GM19463 (cell line): ENCODE measurements around the gene PAX5.
A peak's percentile ranks its signal among the peaks of the same experiment; 100 is the strongest.
"Not testable (repeated sequence)": the region's sequence is repeated elsewhere in the genome, so short reads cannot be mapped to it uniquely, and the experiment has no call there.

ENCODE experiments used
- ATAC-seq: cut with Tn5 transposase; IDR thresholded peaks from one replicate; pipeline ENCODE4 v1.9.1; 2021; ENCODE audit warnings: mild to moderate bottlenecking, moderate library complexity; ENCODE audit not compliant: unreplicated experiment

Gene PAX5

DNA sequence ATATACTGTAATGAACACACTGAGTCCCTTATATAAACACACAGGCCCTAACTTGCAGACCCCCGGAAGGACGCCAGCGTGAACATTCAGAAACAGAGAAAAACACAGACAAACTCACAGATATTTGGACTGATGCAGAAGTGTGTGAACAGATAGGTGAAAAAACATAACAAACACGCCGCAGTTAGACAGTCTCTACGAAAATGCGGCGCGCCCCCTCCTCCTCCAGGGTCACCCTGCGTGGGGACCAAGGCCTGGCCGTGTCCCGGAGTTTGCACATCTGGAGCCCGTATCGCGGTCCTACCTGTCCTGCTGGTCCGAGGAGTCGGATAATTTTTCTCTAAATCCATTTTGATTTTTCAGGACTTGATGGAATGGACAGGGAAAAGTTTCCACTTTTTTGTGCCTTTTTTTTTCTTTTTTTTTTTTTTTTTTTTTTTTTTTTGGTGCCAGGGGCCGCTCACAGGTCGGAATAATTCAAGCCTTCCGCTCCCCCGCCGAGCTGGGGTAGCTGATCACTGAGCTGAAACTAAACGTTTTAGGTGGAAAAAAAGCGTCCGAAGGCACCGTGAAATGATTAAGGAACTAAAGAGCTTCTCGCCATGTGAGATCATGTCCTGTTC, at the start of gene PAX5:
PAX5 (minus strand) TSS at position 587 of the 623 bp plus-strand sequence; CDS start at position 350, 237 bp downstream.
- ATAC-seq, result no peak

DNA sequence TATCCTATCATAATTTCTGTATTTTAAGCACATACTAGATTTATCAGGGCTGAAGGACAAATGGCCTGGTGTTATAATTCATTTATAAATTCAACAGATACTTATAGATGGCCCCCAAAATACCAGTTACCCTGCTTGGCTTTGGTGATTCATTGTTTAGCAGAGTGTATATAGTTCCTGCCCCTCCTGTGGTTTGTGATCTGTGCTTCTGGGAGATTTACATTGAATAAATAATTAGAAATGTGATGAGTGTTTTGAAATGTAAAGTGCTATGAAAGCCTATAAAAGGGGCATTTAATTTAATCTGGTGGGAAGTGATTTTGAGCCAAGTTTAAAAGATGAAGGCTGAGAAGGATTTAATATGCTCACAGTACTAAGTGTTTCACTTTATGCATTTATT, 49.6 kb upstream of the PAX5 start:
- ATAC-seq, result no peak

DNA sequence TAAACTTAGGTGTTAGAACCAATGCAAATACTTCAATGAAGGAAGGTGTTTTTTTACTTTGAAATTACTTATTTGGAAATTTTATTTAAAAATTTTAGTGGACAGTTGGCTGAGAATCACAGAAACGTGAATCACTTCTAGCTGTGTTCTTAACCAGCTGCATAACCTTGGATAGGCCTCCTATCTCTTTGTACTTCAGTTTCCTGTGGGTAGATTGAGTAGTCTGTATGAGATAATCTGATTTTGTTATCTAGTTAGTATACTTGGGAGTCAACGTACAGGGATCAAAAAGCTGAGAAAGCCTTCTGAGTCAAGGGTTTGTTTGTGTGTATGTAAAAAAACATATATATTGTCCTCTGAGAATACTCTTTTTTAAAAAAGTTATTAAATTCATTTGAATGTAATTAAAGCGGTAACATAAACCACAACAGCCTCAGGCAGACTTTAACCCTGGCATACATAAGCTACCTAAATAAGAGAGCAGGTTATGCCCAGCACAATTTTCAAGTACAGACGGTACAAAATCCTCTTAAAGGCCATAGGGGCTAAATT, 48.2 kb upstream of the PAX5 start:
- ATAC-seq, result no peak

DNA sequence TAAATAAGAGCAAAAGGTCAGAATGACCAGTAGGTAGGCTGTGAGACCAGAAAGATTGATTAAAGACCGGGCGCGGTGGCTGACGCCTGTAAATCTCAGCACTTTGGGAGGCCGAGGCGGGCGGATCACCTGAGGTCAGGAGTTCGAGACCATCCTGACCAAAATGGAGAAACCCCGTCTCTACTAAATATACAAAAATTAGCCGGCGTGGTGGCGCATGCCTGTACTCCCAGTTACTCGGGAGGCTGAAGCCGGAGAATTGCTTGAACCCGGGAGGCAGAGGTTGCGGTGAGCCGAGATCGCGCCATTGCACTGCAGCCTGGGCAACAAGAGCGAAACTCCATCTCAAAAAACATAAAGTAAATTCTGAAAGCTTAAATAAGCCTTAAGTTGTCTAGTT, 47.4 kb upstream of the PAX5 start:
- not testable (repeated sequence) for ATAC-seq

DNA sequence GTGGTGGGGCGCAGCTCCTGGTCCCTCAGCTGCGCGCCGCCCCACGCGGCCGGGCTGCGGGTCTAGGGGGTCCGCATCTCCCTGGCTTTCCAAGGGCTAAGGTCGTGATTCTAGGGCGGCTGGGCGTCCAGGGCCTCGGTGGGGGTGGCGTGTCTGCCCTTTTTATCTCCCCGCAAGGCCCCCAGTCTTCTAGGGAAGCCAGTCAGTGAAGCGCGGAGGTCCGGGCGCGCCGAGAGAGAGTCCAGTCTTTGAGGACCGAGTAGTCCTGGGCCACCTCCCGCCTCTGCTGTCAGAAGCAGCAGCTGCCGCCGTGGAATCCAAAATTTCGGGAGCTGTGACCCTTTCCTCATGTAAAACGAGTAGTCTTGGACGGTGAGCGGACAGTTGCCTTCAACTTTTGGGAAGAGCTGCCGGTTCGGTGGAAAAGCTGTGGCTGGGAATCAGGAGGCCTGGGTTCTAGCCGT, 46.1 kb upstream of the PAX5 start:
- peak; percentile 9 for ATAC-seq

DNA sequence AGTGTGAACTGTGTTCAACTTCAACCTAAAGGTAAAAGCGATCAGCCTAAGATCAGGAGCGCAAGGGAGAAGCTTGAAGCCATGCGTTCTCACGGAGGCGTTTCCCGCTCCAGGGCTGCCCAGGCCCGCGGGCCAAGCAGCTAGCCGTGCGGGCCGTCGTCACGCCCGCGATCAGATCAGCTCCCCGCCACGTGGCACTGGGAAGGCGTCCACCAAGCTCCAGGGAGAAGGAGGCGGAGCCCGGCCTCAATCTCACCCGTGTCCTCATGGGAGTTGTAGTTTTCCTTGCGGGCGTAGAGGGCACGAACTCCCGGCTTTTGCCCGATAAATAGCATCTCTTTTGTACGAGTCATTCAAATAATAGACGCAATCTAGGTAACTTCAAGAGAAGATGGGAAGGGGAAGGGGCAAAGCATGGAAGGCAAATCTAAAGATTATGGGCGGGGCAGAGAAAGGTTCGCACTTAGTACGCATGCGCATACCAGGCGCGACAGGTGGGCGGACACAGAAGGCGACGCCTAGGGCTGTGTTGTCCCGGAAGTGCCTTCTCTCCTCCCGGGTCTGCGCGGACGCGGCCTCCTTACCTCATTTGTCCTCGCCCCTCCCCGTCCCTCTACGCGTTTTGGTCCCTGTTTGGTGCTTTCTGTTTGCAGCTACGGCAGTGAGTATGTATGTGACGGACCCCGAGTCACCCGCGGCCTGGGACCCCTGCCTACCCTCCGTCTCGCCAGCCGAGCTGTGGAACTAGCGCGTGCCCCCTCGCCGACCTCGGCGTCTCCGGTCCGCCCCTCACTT, 45.5 kb upstream of the PAX5 start:
- peak; percentile 90 for ATAC-seq

DNA sequence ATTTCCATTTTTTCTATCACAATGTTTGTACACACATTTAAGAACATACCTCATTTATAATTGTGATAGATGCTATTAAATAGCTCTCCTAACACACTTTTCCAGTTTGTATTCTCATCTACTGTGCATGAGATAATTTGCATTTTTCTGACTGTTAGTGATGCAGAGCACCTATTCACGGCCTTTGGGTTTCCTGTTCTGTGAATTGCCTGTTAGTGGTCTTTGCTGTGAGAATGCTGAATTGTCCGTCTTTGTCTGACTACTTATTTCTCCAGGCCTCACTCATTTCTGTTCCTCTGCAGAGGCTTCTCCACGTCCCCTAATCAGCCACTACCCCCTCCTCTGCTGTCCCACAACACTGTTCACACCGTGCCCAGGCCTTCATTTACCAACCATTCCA, 40.7 kb upstream of the PAX5 start:
- ATAC-seq, result not testable (repeated sequence)

DNA sequence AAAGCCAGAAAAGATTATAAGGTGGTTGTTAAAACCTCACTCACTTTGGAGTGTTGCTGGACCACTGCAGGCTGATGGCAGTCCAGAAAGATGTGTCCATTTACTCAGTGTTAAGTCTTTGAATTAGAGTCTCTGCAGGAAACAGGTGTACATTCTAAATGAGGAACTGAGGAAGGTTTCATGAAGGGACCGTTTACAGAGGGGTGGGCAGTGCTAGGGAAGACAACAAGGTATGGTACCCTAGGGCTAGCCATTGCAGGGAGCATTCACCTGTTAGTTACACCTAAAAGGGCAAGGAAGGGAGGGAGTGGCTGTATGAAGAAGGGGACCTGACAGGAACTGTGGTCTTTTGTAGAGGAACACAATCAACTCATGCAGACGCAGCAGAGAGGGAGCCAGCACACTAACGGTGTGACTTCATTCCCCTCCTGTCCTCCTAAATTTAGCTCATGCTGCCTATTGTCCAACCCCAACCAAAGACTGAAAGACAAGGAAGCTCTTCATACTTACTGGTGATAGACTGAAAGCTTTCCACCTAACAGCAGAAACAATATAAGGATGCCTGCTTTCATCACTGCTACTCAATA, 32.2 kb upstream of the PAX5 start:
- ATAC-seq, result no peak

DNA sequence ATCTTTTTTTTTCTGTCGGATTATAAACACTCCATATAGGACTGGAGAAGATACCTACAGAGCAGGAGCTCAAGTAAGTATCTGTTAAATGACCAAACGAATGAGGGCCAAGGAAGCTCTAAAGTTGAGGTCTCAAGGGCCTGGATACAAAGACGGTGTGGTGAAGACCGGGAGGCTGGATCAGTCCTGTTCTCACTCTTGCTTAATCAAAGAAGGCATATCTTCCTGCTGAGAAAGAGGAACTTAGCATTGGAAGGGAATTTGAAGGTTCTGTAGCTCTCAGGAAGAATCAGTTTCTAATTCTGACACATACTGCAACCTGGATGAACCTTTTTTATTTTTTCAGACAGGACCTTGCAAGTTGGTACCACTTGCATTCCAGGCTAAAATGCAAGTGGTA, 28.3 kb upstream of the PAX5 start:
- no peak for ATAC-seq

DNA sequence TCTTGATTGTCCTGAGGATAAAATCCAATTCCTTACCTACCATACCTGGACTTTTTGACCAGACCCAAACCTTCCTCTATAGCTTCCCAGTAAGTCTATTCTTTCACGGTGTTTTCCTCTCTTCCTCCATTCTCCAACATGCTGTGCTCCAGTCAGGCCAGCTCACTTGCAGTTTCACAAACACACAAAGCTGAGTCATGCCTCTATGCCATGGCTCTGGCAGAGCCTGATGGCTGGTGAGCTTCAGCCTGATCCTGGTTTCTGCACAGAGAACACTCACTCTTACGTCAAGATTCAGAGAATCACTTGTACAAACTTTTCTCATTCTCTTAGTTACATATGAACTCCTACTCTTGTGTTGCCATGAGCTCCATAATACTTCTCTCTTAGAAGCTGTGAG, 27.7 kb upstream of the PAX5 start:
- ATAC-seq, result no peak

DNA sequence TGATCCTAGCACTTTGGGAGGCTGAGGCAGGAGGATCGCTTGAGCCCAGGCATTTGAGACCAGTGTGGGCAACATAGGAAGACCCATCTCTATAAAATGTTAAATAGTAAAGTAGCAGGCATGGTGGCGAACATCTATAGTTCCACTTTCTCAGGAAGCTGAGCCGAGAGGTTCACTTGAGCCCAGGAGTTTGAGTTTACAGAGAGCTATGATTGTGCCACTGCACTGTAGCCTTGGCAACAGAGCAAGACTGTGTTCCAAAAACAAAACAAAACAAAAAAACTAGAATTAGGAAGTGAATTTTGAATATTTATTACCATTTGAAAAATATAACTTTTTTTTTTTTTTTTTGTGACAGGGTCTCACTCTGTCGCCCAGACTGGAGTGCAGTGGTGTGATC, 26.8 kb upstream of the PAX5 start:
- no peak for ATAC-seq

DNA sequence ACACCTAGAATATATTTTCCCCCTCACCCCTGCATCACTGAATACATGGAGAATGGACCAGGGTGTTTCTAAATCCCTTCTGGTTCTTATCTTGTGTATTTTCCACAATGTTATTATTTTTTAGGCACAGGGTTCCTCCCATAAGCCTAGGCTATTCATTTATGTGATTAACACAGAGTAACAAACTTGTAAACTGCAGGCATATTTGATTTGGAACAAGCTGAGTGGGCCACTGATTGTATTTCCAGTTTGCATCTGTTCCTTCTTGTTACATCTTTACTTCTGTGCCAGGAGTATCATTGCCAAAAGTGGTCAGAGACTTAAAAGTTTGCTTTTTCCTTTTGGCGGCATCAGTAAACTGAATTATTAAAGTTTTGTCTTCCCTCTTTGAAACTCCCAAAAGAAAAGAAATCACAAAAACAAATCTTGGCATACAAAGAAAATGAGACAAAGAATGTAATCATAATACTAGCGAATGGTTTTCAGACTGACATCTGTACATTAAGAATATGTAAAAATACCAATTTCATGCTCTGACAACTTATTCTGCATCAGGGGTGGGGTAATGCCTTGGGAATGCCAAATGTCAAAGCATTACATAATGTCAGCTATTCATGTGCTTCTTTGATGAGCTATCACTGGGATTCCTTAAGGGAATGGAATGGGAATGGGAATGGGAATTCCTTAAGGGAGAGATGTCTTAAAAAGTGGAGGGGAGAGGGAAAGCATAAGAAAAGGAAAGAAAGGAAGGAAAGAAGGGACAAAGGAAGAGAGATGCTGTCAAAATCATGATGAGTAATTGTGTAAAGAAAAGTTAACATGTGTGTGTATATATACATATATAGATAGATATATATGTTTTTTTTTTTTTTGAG, 22.2 kb upstream of the PAX5 start:
- no peak for ATAC-seq

DNA sequence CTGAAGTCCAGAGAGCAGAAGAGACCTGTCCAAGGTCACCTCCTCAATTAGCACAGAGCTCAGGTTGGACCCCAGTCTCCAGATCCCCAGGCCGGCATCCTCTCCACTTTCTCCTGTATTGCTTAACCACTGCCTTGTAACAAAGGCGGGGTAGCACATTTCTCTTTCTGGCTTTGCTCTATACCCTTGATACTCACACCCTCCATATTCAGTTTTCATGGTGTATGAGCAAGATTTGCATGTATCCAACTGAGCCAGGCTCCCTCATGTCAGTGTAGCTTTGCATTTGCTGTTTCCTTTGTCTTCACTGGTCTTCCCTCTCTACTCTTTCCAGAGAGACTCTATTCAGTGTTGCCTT, 20.3 kb upstream of the PAX5 start:
- ATAC-seq, result not testable (repeated sequence)

DNA sequence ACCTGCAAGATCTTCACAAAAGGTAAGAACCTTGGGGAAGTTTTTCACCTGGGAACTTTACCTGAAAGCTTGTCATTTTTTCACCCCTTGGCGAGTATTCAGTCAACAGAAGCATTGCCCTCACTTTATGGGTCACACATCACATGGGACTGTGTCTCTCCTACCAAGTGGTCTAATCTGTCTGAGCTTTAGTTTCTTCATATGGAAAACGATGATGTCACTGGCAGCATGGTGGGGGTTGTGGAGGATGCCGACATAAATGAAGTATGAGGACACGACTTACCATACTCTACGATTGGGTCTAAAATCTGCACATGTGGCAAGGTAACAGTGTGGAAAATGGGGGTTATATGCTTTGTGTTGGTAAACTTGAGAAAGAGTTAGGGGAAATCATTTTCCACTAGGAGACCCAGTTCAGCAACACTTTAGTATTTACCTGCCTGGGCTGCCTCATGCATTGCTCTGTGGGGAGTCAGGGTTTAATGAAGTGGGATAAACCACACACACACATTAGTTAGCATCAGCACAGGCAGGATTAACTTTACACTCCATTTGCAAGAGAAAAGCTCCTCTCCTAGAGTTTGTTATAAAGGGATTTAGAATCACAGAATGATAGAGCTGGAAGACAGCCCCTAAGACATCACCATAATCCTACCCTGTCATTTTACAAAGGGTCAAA, 19.8 kb upstream of the PAX5 start:
- no peak for ATAC-seq

DNA sequence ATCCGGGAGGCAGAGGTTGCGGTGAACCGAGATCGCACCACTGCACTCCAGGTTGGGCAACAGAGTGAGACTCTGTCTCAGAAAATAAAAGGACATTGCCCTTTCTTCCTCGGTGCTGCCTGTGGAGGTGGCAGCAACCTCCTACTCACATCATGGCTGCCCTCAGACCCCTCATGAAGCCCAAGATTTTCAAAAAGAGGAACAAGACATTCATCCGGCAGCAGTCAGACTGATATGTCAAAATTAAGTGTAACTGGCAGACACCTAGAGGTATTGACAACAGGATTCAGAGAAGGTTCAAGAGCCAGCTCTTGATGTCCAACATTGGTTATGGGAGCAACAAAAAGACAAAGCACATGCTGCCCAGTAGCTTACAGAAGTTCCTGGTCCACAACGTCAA, 12.6 kb upstream of the PAX5 start:
- ATAC-seq, result no peak

DNA sequence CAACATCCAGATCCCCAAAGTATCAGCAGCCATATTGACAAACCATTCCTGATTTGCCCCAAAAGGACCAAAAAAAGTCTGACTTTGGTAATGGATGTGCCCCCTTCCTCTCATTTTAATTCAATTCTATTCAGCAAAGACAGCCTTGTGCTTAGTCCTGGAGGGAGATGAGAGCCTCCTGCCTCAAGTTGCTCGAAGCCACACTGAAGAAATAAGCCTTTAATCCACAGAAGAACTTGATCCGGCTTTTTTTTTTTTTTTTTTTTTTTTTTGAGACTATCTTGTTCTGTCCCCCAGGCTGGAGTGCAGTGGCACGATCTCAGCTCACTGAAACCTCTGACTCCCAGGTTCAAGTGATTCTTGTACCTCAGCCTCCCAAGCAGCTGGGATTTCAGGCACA, 8.4 kb upstream of the PAX5 start:
- no peak for ATAC-seq

DNA sequence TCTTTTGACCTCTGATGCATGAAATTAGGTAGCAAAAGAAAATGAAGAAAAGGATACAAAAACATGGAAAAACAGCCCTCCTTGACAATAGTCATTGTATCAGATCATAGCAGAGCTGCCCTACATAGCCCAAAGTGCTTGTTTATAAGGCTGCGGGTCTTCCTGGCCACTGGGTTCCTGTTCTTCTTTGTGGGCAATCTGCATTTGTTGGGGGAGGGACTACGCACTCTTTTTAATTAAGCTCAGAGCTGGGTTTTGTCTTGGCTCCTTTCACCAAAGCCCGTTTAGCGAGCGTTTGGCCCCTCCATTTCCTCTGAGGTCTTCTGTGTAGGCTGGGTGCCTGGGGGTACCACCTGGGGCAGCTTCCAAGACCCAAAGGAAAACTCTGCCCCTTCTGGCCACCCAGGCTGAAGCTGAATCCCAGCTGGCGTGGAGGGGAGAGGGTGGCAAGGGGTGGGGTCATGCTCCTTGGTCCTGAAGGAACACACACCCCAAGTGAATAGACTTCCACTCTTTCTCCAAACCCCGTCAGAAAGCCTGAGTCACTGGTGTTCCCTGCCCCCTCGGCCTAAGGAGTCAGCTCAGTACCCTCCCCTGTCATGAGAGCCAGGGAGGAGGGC, 6.5 kb upstream of the PAX5 start:
- ATAC-seq, result no peak

DNA sequence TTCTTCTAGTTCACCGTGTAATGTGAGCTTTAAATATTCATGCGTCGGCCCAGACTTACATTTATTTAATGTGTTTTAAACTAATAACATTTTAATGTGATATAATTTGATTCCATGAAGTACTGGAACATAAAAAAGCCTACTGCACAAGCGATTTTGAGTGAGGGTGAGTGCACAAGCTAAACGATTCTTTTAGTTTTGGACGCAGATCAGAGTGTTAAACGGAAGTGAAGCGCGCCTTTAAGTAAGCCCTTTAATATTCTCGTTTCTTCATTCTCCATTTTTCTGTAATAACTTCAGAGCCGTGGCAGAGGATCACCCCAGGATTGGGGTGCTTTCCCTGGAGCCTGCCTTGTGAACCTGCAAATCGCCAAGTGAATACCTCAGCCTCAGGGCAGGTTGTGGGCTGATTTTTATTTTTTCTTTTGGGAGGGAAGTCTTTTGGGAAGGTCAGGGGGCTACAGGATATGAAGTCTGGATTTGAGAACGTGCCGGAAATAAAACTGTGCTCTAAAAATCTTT, 4.9 kb upstream of the PAX5 start:
- no peak for ATAC-seq

DNA sequence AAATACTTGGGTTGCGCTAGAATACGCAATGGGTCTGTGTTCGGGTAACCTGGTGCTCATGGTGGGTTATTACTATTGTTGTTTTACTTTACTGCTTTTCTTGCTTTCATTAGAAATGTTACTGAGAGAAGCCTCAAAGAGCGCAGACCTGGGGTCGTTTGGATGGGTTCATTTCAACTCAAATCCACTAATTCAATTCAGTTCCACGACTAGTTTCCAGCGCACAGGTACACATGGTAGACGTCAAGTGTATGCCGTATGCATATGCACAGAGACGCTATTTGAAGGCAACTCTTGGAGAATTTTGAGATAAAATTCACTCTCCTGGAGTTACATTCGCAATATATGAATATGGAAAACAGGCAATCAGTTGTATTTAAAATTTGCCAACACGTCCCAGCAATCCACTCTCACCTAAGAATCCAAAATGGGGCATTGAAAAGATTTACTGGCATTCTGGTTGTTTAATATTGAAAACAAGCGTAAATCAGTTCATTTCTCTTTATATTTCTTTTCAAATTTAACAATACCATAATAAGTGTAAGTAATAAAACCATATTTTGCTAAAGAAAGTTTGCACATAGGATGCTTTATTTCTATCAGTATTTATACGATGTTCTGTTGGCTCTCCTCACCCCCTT, 4.4 kb upstream of the PAX5 start:
- no peak for ATAC-seq
